D721Med (cell line): Measurements from ENCODE around the gene NT5M.

Source experiments
- DNase-seq: peaks from one replicate; pipeline ENCODE4 v3.0.0; 2011; ENCODE audit warnings: low spot score; ENCODE audit not compliant: insufficient read length
- FAIRE-seq: peaks from 2 replicates; lab custom pipeline; 2011; peaks lifted over from hg19 to GRCh38; lab: Jason Lieb, UNC
- TF ChIP-seq, protein P1 (sequence below): IDR thresholded peaks from 2 replicates; pipeline ENCODE4 v1.5.1; 2012; ENCODE audit warnings: mild to moderate bottlenecking, control low read depth; ENCODE audit not compliant: insufficient read depth; ENCODE audit errors: missing control alignments

NT5M gene

DNA sequence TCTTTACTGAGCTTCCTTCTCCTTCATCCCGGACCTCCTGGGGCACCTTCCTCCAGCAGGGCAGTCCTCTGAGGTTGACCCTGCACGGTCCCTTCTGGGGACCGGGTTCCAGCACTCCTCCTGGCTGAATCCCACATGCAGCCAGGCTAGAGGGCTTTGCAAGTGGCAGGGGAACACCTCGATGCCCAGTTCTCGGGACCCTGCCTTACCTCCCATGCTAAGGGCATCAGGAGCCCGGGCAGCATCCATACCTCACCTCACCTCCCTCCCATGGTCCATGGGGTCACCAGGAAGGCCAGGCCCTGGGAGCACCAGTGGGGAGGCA, 81.1 kb downstream of the NT5M start:
- FAIRE-seq (no peak), DNase-seq (no peak)
- TF ChIP-seq, protein P1, sequence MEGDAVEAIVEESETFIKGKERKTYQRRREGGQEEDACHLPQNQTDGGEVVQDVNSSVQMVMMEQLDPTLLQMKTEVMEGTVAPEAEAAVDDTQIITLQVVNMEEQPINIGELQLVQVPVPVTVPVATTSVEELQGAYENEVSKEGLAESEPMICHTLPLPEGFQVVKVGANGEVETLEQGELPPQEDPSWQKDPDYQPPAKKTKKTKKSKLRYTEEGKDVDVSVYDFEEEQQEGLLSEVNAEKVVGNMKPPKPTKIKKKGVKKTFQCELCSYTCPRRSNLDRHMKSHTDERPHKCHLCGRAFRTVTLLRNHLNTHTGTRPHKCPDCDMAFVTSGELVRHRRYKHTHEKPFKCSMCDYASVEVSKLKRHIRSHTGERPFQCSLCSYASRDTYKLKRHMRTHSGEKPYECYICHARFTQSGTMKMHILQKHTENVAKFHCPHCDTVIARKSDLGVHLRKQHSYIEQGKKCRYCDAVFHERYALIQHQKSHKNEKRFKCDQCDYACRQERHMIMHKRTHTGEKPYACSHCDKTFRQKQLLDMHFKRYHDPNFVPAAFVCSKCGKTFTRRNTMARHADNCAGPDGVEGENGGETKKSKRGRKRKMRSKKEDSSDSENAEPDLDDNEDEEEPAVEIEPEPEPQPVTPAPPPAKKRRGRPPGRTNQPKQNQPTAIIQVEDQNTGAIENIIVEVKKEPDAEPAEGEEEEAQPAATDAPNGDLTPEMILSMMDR, result no peak

DNA sequence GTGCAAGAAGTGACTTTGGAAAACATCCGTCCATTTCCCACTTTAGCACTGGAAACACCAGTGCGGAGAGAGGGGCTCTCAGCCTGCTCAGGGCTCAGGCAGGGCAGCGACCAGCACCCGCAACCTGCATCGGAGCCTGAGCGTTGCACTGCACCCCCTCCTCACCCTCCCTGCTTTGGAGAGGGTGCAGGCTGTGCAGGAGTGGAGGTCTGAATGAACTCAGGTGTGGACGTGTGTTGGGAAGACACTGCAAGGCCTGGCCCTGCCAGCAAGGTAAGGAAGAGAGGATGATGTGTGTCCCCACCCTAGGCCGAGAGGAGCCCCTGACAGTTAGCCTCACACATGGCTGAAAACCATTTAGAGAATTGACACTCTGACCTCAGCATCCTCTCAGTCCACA, 81.8 kb downstream of the NT5M start:
- no peak for DNase-seq
- TF ChIP-seq, protein P1, result no peak
- no peak for FAIRE-seq

DNA sequence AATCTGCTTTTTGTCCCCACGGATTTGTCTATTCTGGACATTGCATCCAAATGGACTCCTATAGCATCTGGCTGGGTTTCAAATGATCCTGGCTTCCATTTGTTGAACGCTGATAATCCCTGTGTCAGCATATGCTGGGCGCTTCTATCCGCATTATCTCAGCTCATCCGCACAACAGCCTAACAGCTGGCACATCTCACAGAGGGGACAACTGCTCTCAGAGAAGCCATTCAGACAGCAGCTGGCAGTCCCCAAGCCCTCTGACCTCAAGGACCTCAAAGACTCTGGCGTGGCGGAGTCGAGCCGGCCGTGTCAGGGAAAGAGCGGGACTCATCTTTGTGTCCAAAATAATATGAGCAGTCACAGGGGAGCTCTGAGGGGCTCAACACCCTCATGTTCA, 82.3 kb downstream of the NT5M start:
- DNase-seq (peak; percentile 43), FAIRE-seq (peak; percentile 77)
- TF ChIP-seq, protein P1, result no peak

DNA sequence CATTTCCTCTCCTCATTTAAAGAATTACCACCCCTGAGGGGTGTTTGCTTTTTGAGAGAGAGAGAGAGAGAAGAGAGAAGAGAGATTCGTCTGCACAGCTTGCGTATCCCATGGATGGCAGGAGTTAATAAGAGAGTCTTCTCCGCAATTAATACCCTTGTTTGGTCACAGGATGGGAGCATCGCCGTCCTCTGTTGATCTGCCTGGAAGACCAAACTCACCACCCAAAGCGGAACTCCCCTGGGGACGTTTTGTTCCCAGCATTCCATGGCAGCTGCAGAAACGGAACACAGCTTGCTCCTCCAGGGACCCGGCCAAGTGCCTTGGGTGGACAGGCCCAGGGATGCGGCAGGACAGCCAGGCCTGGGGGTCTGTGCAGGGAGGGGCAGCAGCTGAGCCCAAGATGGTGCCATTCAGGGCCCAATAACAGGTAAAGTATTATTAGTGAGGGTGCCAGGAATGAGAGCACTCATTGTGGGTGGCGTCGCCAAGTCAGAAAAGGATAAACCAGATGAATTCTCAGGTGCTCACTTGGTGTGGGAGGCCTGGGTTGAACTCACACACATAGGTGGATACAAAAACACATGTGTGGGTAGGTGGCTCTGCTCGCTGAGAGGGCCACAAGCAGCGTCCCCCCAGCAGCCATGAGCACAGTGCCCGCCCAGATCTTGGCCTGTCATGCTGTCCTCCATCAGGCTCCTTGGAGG, 83.1 kb downstream of the NT5M start:
- TF ChIP-seq, protein P1, result no peak
- DNase-seq, result no peak
- no peak for FAIRE-seq

DNA sequence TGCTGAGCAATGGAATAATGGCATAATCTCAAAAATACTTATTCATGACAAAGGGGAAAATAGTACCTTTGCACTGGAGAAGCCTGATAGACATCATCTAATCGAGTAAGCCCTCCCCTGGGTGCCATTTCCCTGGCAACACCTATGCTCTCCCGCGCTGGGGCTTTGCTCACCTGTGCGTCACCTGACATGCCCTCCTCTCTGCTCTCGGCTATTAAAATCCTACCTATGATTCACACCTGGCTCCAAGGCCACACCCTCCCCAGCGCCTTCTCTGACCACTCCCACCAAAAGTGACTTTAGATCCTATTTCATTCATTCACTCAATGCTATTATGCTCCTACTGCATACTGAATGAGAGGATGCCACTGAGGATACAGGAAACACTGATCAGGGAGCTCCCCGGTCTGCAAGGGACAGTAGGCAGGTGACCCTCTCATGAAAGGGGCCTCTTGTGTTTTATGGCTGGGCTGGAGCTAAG, 83.9 kb downstream of the NT5M start:
- FAIRE-seq (no peak), DNase-seq (no peak)
- TF ChIP-seq, protein P1, result no peak

DNA sequence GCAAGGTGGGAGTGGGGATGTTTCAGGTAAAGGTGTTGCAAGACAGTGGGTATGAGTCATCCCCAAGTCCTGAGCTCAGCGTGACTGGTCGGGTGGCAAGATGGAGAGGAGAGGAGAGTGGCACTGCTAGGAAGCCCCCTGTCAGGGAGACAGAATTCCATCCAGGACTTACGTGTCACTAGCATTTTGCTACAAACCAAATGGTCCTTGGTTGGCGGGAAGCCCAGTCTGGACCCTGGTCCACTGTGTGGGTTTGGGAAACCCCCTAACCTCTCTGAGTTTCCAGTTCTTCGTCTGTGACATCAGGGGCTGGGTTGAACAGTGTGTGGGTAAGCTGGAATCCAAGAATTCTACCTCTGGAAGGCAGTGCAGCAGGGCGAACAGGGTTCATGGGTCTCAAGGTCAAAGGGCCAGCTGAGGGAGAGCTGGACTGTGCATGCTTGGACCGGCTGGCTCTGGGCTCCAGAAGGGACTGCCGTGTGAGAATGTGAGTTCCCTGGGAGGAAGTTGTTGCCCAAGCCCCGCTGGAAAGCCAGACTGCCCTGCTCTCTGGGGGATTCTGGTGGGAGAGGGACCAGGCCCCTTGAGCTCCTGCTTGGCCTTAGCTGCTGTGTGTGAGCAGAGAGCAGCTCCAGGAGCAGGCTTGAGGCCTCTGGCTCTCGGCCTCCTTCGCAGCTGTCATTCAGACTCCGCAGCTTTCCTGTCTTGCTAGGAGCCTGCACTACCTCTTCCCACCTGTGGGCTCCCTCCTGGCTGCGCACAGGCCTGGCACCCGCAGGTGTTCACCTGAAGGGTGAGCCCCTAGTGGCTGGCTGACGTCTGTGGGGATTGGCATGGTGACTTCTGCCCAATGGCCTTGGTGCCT, 84.6 kb downstream of the NT5M start:
- FAIRE-seq, result no peak
- TF ChIP-seq, protein P1, result no peak
- no peak for DNase-seq
